Breast epithelium (tissue), 3 donors: Measurements from ENCODE around the gene P2RX3.

Experiments used
- POLR2AphosphoS5 ChIP-seq, 3 donors: sonication (generic); formaldehyde crosslinking; IDR thresholded peaks; one replicate each; pipeline ENCODE4 v1.6.1; 2017; ENCODE audit warnings: antibody characterized with exemption in 3 of 3
- TF ChIP-seq, protein P1 (sequence below), 3 donors: fragments of 450-650 bp; IDR thresholded peaks; one replicate each; pipeline ENCODE4 v1.5.1; 2016 to 2017; ENCODE audit warnings: antibody characterized with exemption in 3 of 3, mild to moderate bottlenecking in 3 of 3, moderate library complexity in 3 of 3

- TF ChIP-seq, protein P1, sequence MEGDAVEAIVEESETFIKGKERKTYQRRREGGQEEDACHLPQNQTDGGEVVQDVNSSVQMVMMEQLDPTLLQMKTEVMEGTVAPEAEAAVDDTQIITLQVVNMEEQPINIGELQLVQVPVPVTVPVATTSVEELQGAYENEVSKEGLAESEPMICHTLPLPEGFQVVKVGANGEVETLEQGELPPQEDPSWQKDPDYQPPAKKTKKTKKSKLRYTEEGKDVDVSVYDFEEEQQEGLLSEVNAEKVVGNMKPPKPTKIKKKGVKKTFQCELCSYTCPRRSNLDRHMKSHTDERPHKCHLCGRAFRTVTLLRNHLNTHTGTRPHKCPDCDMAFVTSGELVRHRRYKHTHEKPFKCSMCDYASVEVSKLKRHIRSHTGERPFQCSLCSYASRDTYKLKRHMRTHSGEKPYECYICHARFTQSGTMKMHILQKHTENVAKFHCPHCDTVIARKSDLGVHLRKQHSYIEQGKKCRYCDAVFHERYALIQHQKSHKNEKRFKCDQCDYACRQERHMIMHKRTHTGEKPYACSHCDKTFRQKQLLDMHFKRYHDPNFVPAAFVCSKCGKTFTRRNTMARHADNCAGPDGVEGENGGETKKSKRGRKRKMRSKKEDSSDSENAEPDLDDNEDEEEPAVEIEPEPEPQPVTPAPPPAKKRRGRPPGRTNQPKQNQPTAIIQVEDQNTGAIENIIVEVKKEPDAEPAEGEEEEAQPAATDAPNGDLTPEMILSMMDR (IDR thresholded peaks at IDR 0.05) = no peak
- no peak for TF ChIP-seq POLR2AphosphoS5 (IDR thresholded peaks at IDR 0.05)
Observed at GRCh38 chr11:57320067-57320718, 18.0 kb upstream of the P2RX3 start.
